22Rv1 (cell line): Measurements from ENCODE around the gene TTC33.

ENCODE experiments used
- H3K27ac ChIP-seq: fragments of 450-650 bp; 2 replicates; pipeline ENCODE4 v1.5.1; 2017
- ZFX ChIP-seq: fragments of 450-650 bp; IDR thresholded peaks from 2 replicates; pipeline ENCODE4 v1.6.1; 2017; ENCODE audit warnings: antibody characterized with exemption, borderline replicate concordance
- TF ChIP-seq, protein P1 (sequence below): fragments of 450-650 bp; IDR thresholded peaks from 2 replicates; pipeline ENCODE4 v1.5.1; 2017; ENCODE audit warnings: mild to moderate bottlenecking

TTC33 gene

DNA sequence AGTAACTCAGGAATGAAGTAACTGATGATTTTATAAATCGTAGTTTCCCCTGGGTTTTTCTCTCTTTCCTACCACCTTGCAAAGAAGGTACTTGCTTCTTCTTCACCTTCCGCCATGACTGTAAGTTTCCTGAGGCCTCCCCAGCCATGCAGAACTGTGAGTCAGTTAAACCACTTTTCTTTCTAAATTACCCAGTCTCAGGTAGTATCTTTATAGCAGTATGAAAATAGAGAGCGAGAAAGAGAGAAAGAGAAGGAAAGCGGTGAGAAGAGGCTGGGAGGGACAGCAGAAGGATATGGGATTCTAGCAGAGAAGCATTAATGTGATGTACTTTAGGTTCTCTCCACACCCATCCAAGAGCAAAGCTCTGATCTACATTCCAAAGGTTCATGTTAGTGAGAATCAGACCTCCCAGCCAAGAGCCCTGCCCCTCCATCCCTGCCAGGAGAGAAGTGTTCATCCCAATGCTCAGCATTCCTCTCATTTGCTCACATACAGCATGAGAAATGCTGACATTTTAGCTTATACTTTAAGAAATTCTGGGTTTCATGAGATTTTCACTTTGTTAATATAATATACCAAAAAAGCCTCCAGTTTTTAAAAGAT lies 261.0 kb downstream of the TTC33 start:
- no peak overlapping the region for H3K27ac ChIP-seq
- TF ChIP-seq ZFX, result no peak
- TF ChIP-seq, protein P1, sequence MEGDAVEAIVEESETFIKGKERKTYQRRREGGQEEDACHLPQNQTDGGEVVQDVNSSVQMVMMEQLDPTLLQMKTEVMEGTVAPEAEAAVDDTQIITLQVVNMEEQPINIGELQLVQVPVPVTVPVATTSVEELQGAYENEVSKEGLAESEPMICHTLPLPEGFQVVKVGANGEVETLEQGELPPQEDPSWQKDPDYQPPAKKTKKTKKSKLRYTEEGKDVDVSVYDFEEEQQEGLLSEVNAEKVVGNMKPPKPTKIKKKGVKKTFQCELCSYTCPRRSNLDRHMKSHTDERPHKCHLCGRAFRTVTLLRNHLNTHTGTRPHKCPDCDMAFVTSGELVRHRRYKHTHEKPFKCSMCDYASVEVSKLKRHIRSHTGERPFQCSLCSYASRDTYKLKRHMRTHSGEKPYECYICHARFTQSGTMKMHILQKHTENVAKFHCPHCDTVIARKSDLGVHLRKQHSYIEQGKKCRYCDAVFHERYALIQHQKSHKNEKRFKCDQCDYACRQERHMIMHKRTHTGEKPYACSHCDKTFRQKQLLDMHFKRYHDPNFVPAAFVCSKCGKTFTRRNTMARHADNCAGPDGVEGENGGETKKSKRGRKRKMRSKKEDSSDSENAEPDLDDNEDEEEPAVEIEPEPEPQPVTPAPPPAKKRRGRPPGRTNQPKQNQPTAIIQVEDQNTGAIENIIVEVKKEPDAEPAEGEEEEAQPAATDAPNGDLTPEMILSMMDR, result no peak

DNA sequence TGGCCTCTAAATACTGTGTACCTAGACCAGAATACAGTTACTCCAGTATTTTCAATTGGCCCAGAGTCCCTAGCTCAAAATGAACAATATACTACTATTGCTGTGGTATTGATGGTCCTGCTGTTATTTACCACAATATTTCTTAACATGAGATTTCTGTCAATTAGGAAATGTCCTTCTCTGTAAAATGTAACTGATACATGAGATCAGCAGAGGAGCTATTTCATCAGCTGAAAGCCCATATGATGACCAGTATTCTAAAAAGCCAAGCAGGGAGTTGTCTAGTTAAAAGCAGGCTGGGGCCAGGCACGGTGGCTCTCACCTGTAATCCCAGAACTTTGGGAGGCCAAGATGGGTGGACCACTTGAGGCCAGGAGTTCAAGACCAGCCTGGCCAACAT lies 263.7 kb downstream of the TTC33 start:
- no peak overlapping the region for H3K27ac ChIP-seq
- no peak for TF ChIP-seq ZFX
- TF ChIP-seq, protein P1, result no peak

DNA sequence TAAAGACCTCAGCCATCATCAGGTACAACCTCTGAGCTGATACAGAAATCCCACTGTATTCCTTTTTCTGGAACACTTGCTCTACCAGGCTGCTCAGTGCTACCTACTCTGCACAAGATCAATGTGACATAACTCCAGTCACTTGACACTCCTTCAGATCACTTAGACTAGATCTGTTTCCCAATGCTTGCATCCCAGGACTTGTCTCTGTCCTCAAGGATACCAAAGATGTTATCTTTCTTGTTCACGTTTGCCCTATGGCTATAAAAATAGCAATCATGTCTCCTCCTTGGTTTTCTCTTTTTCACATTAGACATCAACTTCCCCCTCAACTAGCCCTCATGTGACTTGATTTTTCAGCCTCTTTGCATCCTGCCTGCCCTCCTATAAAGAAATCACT lies 264.1 kb downstream of the TTC33 start:
- H3K27ac ChIP-seq, result no peak overlapping the region
- no peak for TF ChIP-seq ZFX
- TF ChIP-seq, protein P1, result no peak

DNA sequence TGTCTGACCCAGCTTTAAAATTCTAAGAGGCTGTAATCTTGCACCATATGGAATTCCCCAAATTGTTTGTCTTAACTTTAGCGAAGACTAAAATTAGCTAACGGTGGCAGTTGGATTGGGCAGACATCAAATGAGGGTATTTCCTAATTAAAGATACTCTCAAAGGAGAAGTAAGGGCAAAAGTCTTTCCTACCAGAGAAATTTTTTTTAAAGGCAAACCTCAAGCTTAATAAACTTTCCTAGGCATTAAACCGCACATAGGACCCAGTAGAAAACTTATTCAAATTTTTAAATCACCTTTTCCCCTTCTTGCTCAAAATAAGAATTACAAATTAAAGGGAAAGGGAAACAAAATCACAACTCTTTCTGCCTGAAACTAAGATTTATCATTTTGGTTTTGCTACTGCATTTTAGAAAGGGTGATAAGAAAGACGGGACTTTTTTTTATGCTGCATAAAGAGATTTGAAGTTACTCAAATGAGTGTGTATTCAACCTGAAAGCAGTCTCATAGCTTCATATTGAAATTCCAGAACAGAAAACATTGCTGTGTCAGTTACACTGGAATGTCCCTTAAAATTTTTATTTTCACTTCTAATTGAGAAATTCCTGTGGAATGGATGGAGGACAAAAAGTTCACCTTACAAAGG lies 265.2 kb downstream of the TTC33 start:
- H3K27ac ChIP-seq, result no peak overlapping the region
- TF ChIP-seq, protein P1, result no peak
- TF ChIP-seq ZFX, result no peak

DNA sequence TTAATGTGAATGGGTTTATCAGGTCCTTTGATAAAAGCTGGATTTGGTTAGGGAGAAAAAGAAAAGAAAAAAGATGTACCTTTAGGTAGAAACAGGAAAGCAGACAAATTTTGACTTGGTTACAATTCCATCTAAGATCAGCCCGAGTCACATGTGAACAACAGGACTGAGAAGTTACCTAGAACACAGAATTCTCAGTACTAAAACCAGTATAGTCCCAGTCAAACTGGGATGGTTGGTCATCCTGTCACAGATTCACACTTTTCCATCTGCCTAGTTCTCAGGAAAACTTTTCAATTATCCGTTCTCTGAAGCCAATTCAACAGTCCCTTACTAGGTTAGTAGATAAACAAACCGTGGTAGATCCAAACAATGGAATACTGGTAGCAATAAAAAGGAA lies 266.3 kb downstream of the TTC33 start:
- TF ChIP-seq ZFX, result no peak
- TF ChIP-seq, protein P1, result no peak
- no peak overlapping the region for H3K27ac ChIP-seq

DNA sequence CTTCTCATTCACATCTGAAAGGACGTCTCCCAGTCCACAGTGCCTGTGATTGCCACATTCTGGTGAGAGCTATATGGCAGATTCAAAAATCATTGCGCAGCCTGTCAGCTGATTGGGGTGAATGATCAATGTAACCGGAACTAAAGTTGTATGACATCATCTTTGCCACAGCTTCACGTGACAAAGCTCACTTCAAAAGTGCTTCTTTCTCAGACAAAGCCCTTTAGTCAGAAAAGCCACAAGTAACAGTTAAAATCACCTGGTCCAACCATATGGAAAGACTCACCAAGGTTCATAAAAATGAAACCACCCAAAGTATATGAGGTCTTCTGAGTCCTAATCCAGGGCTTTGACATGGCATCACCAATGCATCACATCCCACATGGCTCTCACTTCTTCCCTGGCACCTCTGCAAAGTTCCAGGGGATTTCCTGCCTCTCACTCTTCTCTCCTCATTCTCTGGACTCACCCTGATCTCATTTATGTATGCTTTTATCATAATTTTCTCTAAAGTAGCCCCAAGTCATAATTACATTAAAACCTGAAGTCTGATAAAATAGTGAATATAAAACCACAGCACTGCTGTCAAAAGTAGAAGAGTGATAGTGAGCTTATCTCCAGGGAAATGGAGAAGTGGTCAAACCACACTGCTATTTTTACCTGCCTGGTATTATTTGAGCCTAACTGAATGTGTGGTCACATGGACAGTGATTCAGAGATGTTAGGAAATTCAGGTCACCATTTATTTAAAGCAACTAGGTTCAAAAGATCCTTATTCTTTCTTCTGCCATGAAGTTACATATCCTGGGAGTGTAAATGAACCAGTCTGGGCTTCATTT lies 269.1 kb downstream of the TTC33 start:
- no peak for TF ChIP-seq ZFX
- TF ChIP-seq, protein P1, result no peak
- no peak overlapping the region for H3K27ac ChIP-seq
